Measurements from ENCODE around the gene PTGES. TPM values are rescaled to one million over a fixed set of nuclear protein-coding genes. Genes with fewer than 3 reads are reported as not detected.
A peak's percentile ranks its signal among the peaks of the same experiment; 100 is the strongest.

The PTGES gene
- total and polyA plus RNA-seq, 9 of the 15 experiments (the other 6 are each of a cell fraction or from before 2014, with no cell fraction given), result 0.13 TPM; not detected in 8

DNA sequence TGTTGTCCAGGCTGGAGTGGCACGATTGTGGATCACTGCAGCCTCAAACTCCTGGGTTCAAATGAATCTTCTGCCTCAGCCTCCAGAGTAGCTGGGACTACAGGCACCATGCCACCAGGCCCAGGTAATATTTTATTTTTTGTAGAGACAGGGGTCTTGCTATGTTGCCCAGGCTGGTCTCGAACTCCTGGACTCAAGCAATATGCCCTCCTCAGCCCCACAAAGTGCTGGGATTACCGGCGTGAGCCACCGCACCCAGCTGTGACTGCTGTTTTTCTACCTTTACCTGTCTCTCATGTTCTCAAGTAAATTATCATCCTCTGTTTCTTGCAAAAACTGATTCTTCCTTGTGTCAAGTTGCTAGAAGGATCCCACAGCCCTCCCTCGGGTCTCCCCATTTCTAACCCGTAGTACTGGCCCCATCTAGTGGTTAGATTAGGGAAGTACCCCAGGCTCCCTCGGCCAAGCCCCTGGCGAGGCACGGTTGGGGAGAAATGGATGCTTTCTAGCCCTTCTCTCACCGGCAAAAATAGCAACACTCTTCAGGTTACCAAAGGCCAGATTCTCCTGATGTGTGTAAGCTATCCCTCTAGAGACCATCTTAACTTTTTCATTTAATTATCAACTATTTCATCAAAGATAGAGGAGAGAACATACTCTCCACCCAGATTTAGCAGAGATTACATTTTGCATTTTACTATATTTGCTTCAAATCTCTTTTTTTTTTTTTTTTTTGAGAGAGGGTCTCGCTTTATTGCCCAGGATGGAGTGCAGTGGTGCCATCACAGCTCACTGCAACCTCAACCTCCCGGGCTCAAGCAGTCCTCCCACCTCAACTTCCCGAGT, 30.9 kb upstream of the PTGES start (continued):
- TF ChIP-seq FOXP4 (CRISPR knock-in tag; IDR thresholded peaks at IDR 0.05; ENCODE audit: borderline replicate concordance) (no peak), CBX5 (IDR thresholded peaks at IDR 0.05; ENCODE audit: borderline replicate concordance, low read depth) (no peak), ZNF395 (CRISPR knock-in tag; IDR thresholded peaks at IDR 0.05) (no peak), TEAD1 (CRISPR knock-in tag; IDR thresholded peaks at IDR 0.05) (no peak), KDM2B (CRISPR knock-in tag; IDR thresholded peaks at IDR 0.05) (no peak), FOXJ3 (CRISPR knock-in tag; IDR thresholded peaks at IDR 0.05) (no peak), FOXM1 (IDR thresholded peaks at IDR 0.05; ENCODE audit: low read depth) (0 out of 2 replicates have a peak, but pooled peaks have one; percentile 14), FOXM1 (CRISPR knock-in tag; IDR thresholded peaks at IDR 0.05; ENCODE audit: low read depth) (no peak), NONO (IDR thresholded peaks at IDR 0.05; ENCODE audit: low read depth in 2 of 2, low read length in 1 of 2) (no peak), MTF1 (CRISPR knock-in tag; IDR thresholded peaks at IDR 0.05; ENCODE audit: borderline replicate concordance) (no peak), ZKSCAN3 (CRISPR knock-in tag; IDR thresholded peaks at IDR 0.05) (no peak), SMC3 (conservative IDR thresholded peaks at IDR 0.05; ENCODE audit: insufficient read depth, low read depth, low read length) (peak; percentile 98), ZNF79 (CRISPR knock-in tag; IDR thresholded peaks at IDR 0.05; ENCODE audit: low read depth) (no peak), ZNF23 (CRISPR knock-in tag; IDR thresholded peaks at IDR 0.05) (no peak), PURB (CRISPR knock-in tag; IDR thresholded peaks at IDR 0.05; ENCODE audit: low read depth) (no peak), GATA2 (CRISPR knock-in tag; IDR thresholded peaks at IDR 0.05) (no peak), CBX3 (IDR thresholded peaks at IDR 0.05; ENCODE audit: borderline replicate concordance in 1 of 2, low read length in 2 of 2) (peak in 1 of 2 experiments; percentile 36; a peak in 1 of 3 replicates), U2AF1 (optimal IDR thresholded peaks at IDR 0.05; ENCODE audit: low read depth, low read length) (no peak), CREB1 (IDR thresholded peaks at IDR 0.05) (no peak), CREB1 (CRISPR knock-in tag; IDR thresholded peaks at IDR 0.05) (no peak), ARHGAP35 (IDR thresholded peaks at IDR 0.05; ENCODE audit: partially characterized antibody) (no peak), ETS1 (conservative IDR thresholded peaks at IDR 0.05; ENCODE audit: control insufficient read depth, low read depth, low read length) (no peak), MIER1 (IDR thresholded peaks at IDR 0.05; ENCODE audit: low read depth) (no peak)
